Keratinocyte (primary cell): Measurements from ENCODE around the gene TREH.

Experiments
- EZH2 ChIP-seq: IDR thresholded peaks from one replicate; pipeline ENCODE4 v1.6.1; 2012; ENCODE audit warnings: inconsistent platforms, mild to moderate bottlenecking, low read length, moderate library complexity
- TF ChIP-seq, protein P1 (sequence below), 3 experiments: IDR thresholded peaks in 1 of 3; conservative IDR thresholded peaks in 1 of 3; optimal IDR thresholded peaks in 1 of 3; 2 replicates in 2 of 3; 3 replicates in 1 of 3; pipeline versions ENCODE3 to v1.5.1; 2011; ENCODE audit warnings: low read length in 3 of 3, mild to moderate bottlenecking in 3 of 3, moderate library complexity in 2 of 3, control low read depth in 1 of 3, inconsistent platforms in 1 of 3; ENCODE audit not compliant: insufficient read depth in 2 of 3; ENCODE audit errors: extremely low read depth in 1 of 3

DNA sequence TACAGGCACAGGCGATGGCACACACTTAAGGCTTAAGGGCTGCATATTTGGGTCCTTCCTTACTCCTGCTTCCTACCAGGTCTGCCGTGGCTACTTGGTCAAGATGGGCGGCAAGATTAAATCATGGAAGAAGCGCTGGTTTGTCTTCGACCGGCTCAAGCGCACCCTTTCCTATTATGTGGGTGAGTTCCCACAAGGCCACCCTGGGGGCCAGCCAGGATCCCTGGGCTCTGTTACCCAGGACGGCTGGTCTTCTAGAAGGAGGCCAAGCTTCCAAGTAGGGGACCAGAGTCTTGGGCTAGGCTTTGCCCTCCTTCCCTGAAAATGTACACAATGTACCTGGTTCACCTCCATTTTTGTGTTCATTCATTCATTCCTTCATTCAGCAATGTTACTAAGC, 29.1 kb downstream of the TREH start:
- TF ChIP-seq, protein P1, sequence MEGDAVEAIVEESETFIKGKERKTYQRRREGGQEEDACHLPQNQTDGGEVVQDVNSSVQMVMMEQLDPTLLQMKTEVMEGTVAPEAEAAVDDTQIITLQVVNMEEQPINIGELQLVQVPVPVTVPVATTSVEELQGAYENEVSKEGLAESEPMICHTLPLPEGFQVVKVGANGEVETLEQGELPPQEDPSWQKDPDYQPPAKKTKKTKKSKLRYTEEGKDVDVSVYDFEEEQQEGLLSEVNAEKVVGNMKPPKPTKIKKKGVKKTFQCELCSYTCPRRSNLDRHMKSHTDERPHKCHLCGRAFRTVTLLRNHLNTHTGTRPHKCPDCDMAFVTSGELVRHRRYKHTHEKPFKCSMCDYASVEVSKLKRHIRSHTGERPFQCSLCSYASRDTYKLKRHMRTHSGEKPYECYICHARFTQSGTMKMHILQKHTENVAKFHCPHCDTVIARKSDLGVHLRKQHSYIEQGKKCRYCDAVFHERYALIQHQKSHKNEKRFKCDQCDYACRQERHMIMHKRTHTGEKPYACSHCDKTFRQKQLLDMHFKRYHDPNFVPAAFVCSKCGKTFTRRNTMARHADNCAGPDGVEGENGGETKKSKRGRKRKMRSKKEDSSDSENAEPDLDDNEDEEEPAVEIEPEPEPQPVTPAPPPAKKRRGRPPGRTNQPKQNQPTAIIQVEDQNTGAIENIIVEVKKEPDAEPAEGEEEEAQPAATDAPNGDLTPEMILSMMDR (optimal IDR thresholded peaks at IDR 0.05 in 1 of 3, IDR thresholded peaks at IDR 0.05 in 1 of 3, conservative IDR thresholded peaks at IDR 0.05 in 1 of 3; ENCODE audit: extremely low read depth in 1 of 3, insufficient read depth in 2 of 3, low read length in 3 of 3), result no peak
- no peak for TF ChIP-seq EZH2
